K562 (cell line): Measurements from ENCODE around the gene FBXW8.

Experiments used
- DPF2 ChIP-seq: fragments of 450-650 bp; IDR thresholded peaks from 2 replicates; pipeline ENCODE4 v1.6.1; 2016
- ELK3 ChIP-seq: fragments of 450-650 bp; formaldehyde crosslinking; IDR thresholded peaks from 2 replicates; pipeline ENCODE4 v1.4.0; 2020; ENCODE audit warnings: mild to moderate bottlenecking
- EZH2 ChIP-seq: IDR thresholded peaks from 2 replicates; pipeline ENCODE4 v1.6.1; 2012; ENCODE audit warnings: low read depth, mild to moderate bottlenecking, inconsistent platforms, low read length, borderline replicate concordance
- MLX ChIP-seq, 2 experiments: fragments of 450-650 bp in 1 of 2; sonication (generic) in 1 of 2; formaldehyde crosslinking; conservative IDR thresholded peaks; 2 replicates each; pipeline versions ENCODE4 v1.4.0 to v1.8.1; 2020 to 2022; ENCODE audit warnings: mild to moderate bottlenecking in 1 of 2, missing genetic modification reagents in 1 of 2
- MTF1 ChIP-seq: fragments of 250-450 bp; sonication (Bioruptor Pico); IDR thresholded peaks from 2 replicates; pipeline ENCODE4 v1.9.0; 2021; ENCODE audit warnings: moderate library complexity, mild to moderate bottlenecking, inconsistent platforms, borderline replicate concordance
- NR2C2 ChIP-seq, 2 experiments: fragments of 200-800 bp in 1 of 2; sonication (Bioruptor generic) in 1 of 2; sonication (generic) in 1 of 2; formaldehyde crosslinking in 1 of 2; IDR thresholded peaks; 2 replicates each; pipeline versions ENCODE4 v1.6.1 to v1.8.0; 2016 to 2022; ENCODE audit warnings: mild to moderate bottlenecking in 1 of 2, missing compliant biosample characterization in 1 of 2, missing genetic modification characterization in 1 of 2, missing genetic modification reagents in 1 of 2

- no peak for TF ChIP-seq ELK3
- no peak for TF ChIP-seq MLX (CRISPR knock-in tag; conservative IDR thresholded peaks at IDR 0.05)
- no peak for TF ChIP-seq MTF1
- TF ChIP-seq EZH2: no peak
- TF ChIP-seq DPF2: no peak
- no peak for TF ChIP-seq NR2C2 (CRISPR knock-in tag; IDR thresholded peaks at IDR 0.05)
- TF ChIP-seq NR2C2 (tag; IDR thresholded peaks at IDR 0.05): no peak
Observed at GRCh38 chr12:116962783-116963356, 52.1 kb downstream of the FBXW8 start.
